Naive thymus-derived CD4-positive, alpha-beta T cell (primary cell): Measurements from ENCODE around the gene POLN. TPM values are rescaled to one million over a fixed set of nuclear protein-coding genes. Genes with fewer than 3 reads are reported as not detected.

Source experiments
- ATAC-seq: fragments of 150-1000 bp; cut with Tn5 transposase; 2 replicates; pipeline ENCODE4 v1.10.0; 2021; ENCODE audit warnings: mild to moderate bottlenecking, moderate library complexity
- CTCF ChIA-PET: fragments of 350-600 bp; sonication (Branson Sonifier 250); formaldehyde crosslinking; loops from one replicate; lab custom pipeline; 2021; ENCODE audit warnings: antibody characterized with exemption; lab: Charles Lee
- POLR2A ChIA-PET: fragments of 350-600 bp; sonication (Branson Sonifier 250); formaldehyde crosslinking; loops from one replicate; lab custom pipeline; 2021; ENCODE audit warnings: antibody characterized with exemption, inconsistent platforms; lab: Charles Lee
- DNase-seq, 9 donors: peaks; one replicate each; pipeline versions ENCODE4 v3.0.0 to v3.0.0-alpha.2; 2020 to 2022; ENCODE audit warnings: mixed read lengths in 1 of 9
- H3K27ac ChIP-seq: one replicate; pipeline ENCODE4 v1.7.0; 2013; ENCODE audit warnings: mild to moderate bottlenecking, low read depth, low read length, moderate library complexity
- H3K27me3 ChIP-seq, 2 donors: one replicate each; pipeline ENCODE4 v1.7.0; 2013; ENCODE audit warnings: low read length in 2 of 2, mild to moderate bottlenecking in 2 of 2, moderate library complexity in 2 of 2; ENCODE audit not compliant: control insufficient read depth in 2 of 2, insufficient read depth in 2 of 2
- H3K36me3 ChIP-seq, 3 experiments: 1 replicate in 2 of 3; 2 replicates in 1 of 3; pipeline ENCODE4 v1.7.0; 2013; ENCODE audit warnings: low read length in 3 of 3, mild to moderate bottlenecking in 3 of 3, moderate library complexity in 1 of 3; ENCODE audit not compliant: insufficient read depth in 3 of 3, control insufficient read depth in 2 of 3
- H3K4me1 ChIP-seq, 2 donors: one replicate each; pipeline ENCODE4 v1.7.0; 2013; ENCODE audit warnings: low read length in 2 of 2, mild to moderate bottlenecking in 2 of 2, moderate library complexity in 1 of 2; ENCODE audit not compliant: control insufficient read depth in 2 of 2, insufficient read depth in 2 of 2
- H3K4me3 ChIP-seq: 2 replicates; pipeline ENCODE4 v1.7.0; 2013; ENCODE audit warnings: mild to moderate bottlenecking, low read length
- H3K9me3 ChIP-seq, 3 experiments: 1 replicate in 2 of 3; 2 replicates in 1 of 3; pipeline ENCODE4 v1.7.0; 2013; ENCODE audit warnings: low read length in 3 of 3; ENCODE audit not compliant: control insufficient read depth in 2 of 3
- H3K27ac Mint-ChIP-seq, 9 donors: one replicate each; pipeline ENCODE4 v1.8.0; 2020 to 2022; ENCODE audit warnings: mixed read lengths in 9 of 9, mild to moderate bottlenecking in 8 of 9, moderate library complexity in 5 of 9, inconsistent platforms in 2 of 9
- H3K27me3 Mint-ChIP-seq, 5 donors: one replicate each; pipeline ENCODE4 v1.8.0; 2021 to 2022; ENCODE audit warnings: mixed read lengths in 5 of 5, mild to moderate bottlenecking in 1 of 5
- H3K36me3 Mint-ChIP-seq, 5 donors: one replicate each; pipeline ENCODE4 v1.8.0; 2020 to 2022; ENCODE audit warnings: mixed read lengths in 5 of 5, mild to moderate bottlenecking in 3 of 5, inconsistent platforms in 1 of 5
- H3K4me1 Mint-ChIP-seq, 7 donors: one replicate each; pipeline ENCODE4 v1.8.0; 2020 to 2022; ENCODE audit warnings: mixed read lengths in 7 of 7, mild to moderate bottlenecking in 3 of 7, inconsistent platforms in 1 of 7
- H3K4me3 Mint-ChIP-seq, 10 donors: one replicate each; pipeline ENCODE4 v1.8.0; 2020 to 2022; ENCODE audit warnings: mild to moderate bottlenecking in 10 of 10, mixed read lengths in 10 of 10, moderate library complexity in 6 of 10, inconsistent platforms in 2 of 10
- H3K9me3 Mint-ChIP-seq, 11 donors: one replicate each; pipeline ENCODE4 v1.8.0; 2020 to 2022; ENCODE audit warnings: mixed read lengths in 11 of 11, mild to moderate bottlenecking in 4 of 11, inconsistent platforms in 1 of 11, moderate library complexity in 1 of 11
- intact Hi-C, 2 donors: fragments of 100-400 bp; cut with micrococcal nuclease; formaldehyde crosslinking; loops; one replicate each; pipeline ENCODE4 v1.15.1; 2023
- polyA plus RNA-seq, 2 donors: library from polyadenylated mRNA; unstranded; fragments of 300-500 nt; fragmentation: Illumina TruSeq; gene quantifications; one replicate each; pipeline ENCODE4 v1.2.3, GENCODE V29; 2021
- total RNA-seq, 6 experiments: library from RNA in 5 of 6; stranded (reverse) in 5 of 6; gene quantifications; 1 replicate in 5 of 6; 2 replicates in 1 of 6; pipeline ENCODE4 v1.2.3 and lab custom pipeline; 2021 to 2026

POLN gene
- total and polyA plus RNA-seq, 7 experiments from 2014 or later: 0.17 to 5.4 (median 2.9) TPM

DNA sequence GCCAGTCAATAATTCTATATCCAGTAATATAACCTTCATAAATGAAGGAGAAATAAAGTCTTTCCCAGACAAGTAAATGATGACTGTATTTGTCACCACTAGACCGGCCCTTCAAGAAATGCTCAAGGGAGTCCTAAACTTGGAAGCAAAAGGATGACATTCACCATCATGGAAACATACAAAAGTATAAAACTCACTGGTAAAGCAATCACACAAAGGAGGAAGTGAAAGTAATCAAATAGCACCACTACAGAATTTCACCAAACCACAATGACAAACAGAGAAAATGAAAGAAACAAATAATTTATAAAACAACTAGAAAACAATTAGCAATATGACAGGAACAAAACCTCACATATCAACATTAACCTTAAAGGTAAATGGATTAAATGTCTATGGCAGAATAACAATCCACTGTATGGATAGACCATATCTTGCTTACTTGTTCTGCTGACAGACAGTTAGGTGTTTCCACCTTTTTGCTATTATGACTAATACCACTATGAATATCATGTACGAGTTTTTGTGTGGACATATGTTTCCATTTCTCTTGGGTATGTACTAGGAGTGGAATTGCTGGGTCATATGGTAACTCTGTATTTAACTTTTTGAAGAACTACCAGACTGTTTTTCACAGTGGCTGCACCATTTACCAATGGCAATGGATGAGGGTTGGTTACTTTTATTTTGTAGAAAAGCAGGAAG is 137.9 kb downstream of the POLN start:
- Histone ChIP-seq H3K9me3 (peaks cover 0 to 18% (median 3%) of the 10 kb centered on the region in 3 experiments), H3K36me3 (no peaks in the 10 kb centered on the region), H3K27ac (no peak overlapping the region), H3K27me3 (no peaks in the 10 kb centered on the region), H3K4me3 (no peak overlapping the region), H3K4me1 (no peaks in the 10 kb centered on the region)
- ATAC-seq: no peak
- intact Hi-C loops: no loop called here
- peaks cover 3 to 27% (median 6%) of the 10 kb centered on the region in 5 donors for H3K36me3 Mint-ChIP-seq
- peaks cover 10 to 33% (median 19%) of the 10 kb centered on the region in 11 donors for H3K9me3 Mint-ChIP-seq
- ChIA-PET CTCF (no interaction called here), POLR2A (no interaction called here)
- H3K27me3 Mint-ChIP-seq: peaks cover 0 to 31% (median 11%) of the 10 kb centered on the region in 5 donors
- no peak for DNase-seq
- H3K4me1 Mint-ChIP-seq: peaks cover 0 to 6% (median 0%) of the 10 kb centered on the region in 7 donors
- no peak overlapping the region for H3K27ac Mint-ChIP-seq
- no peak overlapping the region for H3K4me3 Mint-ChIP-seq

GRCh38 chr4:2103127-2103842 is 138.6 kb downstream of the POLN start:
- no peak for DNase-seq
- H3K4me3 Mint-ChIP-seq: no peak overlapping the region
- POLR2A ChIA-PET: no interaction called here
- peaks cover 3 to 27% (median 6%) of the 10 kb centered on the region in 5 donors for H3K36me3 Mint-ChIP-seq
- H3K27me3 Mint-ChIP-seq: peaks cover 0 to 30% (median 4%) of the 10 kb centered on the region in 5 donors
- intact Hi-C loops: no loop called here
- no peak overlapping the region for H3K27ac Mint-ChIP-seq
- Histone ChIP-seq H3K27me3 (no peaks in the 10 kb centered on the region), H3K4me3 (no peak overlapping the region), H3K36me3 (no peaks in the 10 kb centered on the region), H3K27ac (no peak overlapping the region), H3K4me1 (no peaks in the 10 kb centered on the region), H3K9me3 (peaks cover 0 to 18% (median 3%) of the 10 kb centered on the region in 3 experiments)
- ATAC-seq: no peak
- H3K4me1 Mint-ChIP-seq: peaks cover 0 to 3% (median 0%) of the 10 kb centered on the region in 7 donors
- CTCF ChIA-PET: no interaction called here
- peaks cover 10 to 33% (median 23%) of the 10 kb centered on the region in 11 donors for H3K9me3 Mint-ChIP-seq

DNA sequence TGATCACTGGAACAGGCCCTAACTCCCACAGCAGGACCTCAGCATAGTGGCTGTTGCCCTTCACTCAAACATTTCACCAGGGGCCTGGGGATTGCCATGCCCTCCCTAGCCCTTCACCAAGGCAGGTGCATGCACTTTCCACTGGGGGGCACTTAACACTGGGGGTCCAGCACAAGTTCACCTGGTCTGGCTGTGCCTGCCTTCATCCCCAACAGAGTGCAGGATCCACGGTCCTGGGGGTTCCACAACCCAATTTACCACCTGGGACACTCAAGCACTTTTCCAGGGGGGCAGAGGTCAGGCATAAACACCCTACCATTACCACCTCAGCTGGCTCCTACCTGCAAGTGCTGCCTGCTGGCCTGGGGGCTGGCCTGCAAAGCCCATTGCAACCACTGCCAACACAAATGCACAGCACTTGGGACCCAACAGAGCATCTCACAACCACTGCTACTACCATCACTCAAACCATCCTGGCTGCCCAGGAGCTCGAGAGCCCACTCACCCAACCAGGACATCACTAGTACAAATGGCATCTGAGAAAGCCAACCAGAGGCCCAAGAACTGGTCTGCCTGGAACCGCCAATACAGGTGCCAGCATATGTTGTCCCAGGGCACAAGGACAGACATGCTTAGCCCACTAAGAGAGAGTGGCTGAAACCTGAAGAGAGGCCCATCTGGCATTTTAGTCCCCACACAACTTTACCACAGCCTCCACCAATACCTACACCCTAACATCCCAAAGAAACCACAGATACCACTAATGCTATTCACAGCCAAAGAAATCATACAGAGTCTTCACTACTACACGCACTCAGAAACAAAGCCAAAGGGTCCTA is 139.7 kb downstream of the POLN start:
- no peak overlapping the region for H3K27ac Mint-ChIP-seq

GRCh38 chr4:2101346-2102044 is 140.4 kb downstream of the POLN start:
- H3K27me3 Mint-ChIP-seq: peaks cover 0 to 25% (median 10%) of the 10 kb centered on the region in 5 donors
- no peaks in the 10 kb centered on the region for H3K4me1 ChIP-seq
- DNase-seq: no peak
- H3K4me1 Mint-ChIP-seq: peaks cover 0 to 3% (median 0%) of the 10 kb centered on the region in 7 donors
- no peak for ATAC-seq
- ChIA-PET POLR2A (no interaction called here), CTCF (no interaction called here)
- H3K27me3 ChIP-seq: no peaks in the 10 kb centered on the region
- H3K9me3 ChIP-seq: peaks cover 0 to 21% (median 3%) of the 10 kb centered on the region in 3 experiments
- no peaks in the 10 kb centered on the region for H3K36me3 ChIP-seq
- peak overlapping the region in 1 of 9 donors; percentile 4 for H3K27ac Mint-ChIP-seq
- H3K9me3 Mint-ChIP-seq: peaks cover 10 to 46% (median 27%) of the 10 kb centered on the region in 11 donors
- H3K27ac ChIP-seq: no peak overlapping the region
- no peak overlapping the region for H3K4me3 ChIP-seq
- H3K4me3 Mint-ChIP-seq: no peak overlapping the region
- H3K36me3 Mint-ChIP-seq: peaks cover 8 to 27% (median 12%) of the 10 kb centered on the region in 5 donors
- intact Hi-C loops: no loop called here

More for the DNA sequence above, 139.7 kb downstream of the POLN start:
- no peak overlapping the region for H3K4me3 Mint-ChIP-seq
- DNase-seq: no peak
- no peaks in the 10 kb centered on the region for H3K4me1 ChIP-seq
- H3K4me3 ChIP-seq: no peak overlapping the region
- H3K36me3 Mint-ChIP-seq: peaks cover 3 to 27% (median 6%) of the 10 kb centered on the region in 5 donors
- H3K27me3 Mint-ChIP-seq: peaks cover 0 to 25% (median 4%) of the 10 kb centered on the region in 5 donors
- no peak overlapping the region for H3K27ac ChIP-seq
- H3K9me3 ChIP-seq: peaks cover 0 to 18% (median 3%) of the 10 kb centered on the region in 3 experiments
- H3K27me3 ChIP-seq: no peaks in the 10 kb centered on the region
- intact Hi-C loops: no loop called here
- H3K4me1 Mint-ChIP-seq: peaks cover 0 to 3% (median 0%) of the 10 kb centered on the region in 7 donors
- CTCF ChIA-PET: no interaction called here
- ATAC-seq: no peak
- H3K36me3 ChIP-seq: no peaks in the 10 kb centered on the region
- POLR2A ChIA-PET: no interaction called here
- H3K9me3 Mint-ChIP-seq: peaks cover 10 to 39% (median 23%) of the 10 kb centered on the region in 11 donors

DNA sequence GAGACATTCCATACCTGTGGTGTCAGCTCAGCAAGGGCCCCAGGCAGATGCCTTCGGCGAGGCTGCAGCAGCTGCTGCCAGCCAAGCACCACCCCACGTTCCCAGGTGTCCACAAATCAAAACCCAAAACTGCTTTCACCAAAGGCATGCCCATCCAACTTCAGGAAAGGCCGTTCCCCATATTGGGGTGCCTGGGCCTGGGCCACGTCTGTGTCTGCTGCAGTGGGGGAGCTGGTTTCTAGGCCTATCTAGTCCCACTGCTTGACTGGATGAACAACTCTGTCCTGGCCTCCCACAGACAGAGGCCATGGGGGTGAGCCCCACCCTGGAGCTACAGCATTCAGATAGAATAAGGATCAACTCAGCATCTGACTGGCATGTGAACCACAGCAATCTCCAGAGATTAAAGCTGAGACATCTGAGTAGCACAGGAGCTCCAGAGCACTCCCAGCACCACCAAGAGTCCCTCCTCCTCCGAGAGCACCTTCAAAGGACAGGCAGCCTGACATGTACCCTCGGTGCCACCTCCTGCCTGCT is 145.8 kb downstream of the POLN start:
- CTCF ChIA-PET: no interaction called here
- no peak for DNase-seq
- H3K4me3 Mint-ChIP-seq: no peak overlapping the region

More for the DNA sequence above, 145.8 kb downstream of the POLN start:
- no peaks in the 10 kb centered on the region for H3K4me1 Mint-ChIP-seq
- peaks cover 7 to 14% (median 9%) of the 10 kb centered on the region in 5 donors for H3K36me3 Mint-ChIP-seq
- H3K27ac ChIP-seq: no peak overlapping the region
- H3K9me3 ChIP-seq: peaks cover 0 to 12% (median 0%) of the 10 kb centered on the region in 3 experiments
- no peak overlapping the region for H3K4me3 ChIP-seq
- H3K36me3 ChIP-seq: no peaks in the 10 kb centered on the region
- H3K27me3 ChIP-seq: no peaks in the 10 kb centered on the region
- no peaks in the 10 kb centered on the region for H3K4me1 ChIP-seq
- no peak overlapping the region for H3K27ac Mint-ChIP-seq
- POLR2A ChIA-PET: no interaction called here
- no peak for ATAC-seq
- H3K9me3 Mint-ChIP-seq: peaks cover 0 to 32% (median 18%) of the 10 kb centered on the region in 11 donors
- intact Hi-C loops: no loop called here
- H3K27me3 Mint-ChIP-seq: peaks cover 0 to 30% (median 11%) of the 10 kb centered on the region in 5 donors
